GM21423 (cell line): Measurements from ENCODE around the gene C3orf80.
"Not testable (repeated sequence)": the region's sequence is repeated elsewhere in the genome, so short reads cannot be mapped to it uniquely, and the experiment has no call there.

Source experiments
- ATAC-seq: cut with Tn5 transposase; IDR thresholded peaks from one replicate; pipeline ENCODE4 v1.9.1; 2021; ENCODE audit warnings: mild to moderate bottlenecking, moderate library complexity; ENCODE audit not compliant: unreplicated experiment

C3orf80 gene

GRCh38 chr3:160210799-160211221, 14.4 kb upstream of the C3orf80 start:
- peak; percentile 53 for ATAC-seq

GRCh38 chr3:160213191-160213590, 12.0 kb upstream of the C3orf80 start:
- no peak for ATAC-seq

- ATAC-seq, result no peak
Observed at GRCh38 chr3:160217675-160218074, 7.5 kb upstream of the C3orf80 start.

- ATAC-seq, result no peak
Observed at GRCh38 chr3:160218136-160218535, 7.1 kb upstream of the C3orf80 start.

- ATAC-seq, result no peak
Observed at GRCh38 chr3:160220038-160220437, 5.2 kb upstream of the C3orf80 start.

- no peak for ATAC-seq
Observed at GRCh38 chr3:160221019-160221418, 4.2 kb upstream of the C3orf80 start.

GRCh38 chr3:160224256-160224655, 966 bp upstream of the C3orf80 start:
- ATAC-seq, result no peak

- ATAC-seq, result no peak
Observed at GRCh38 chr3:160224811-160225175, 429 bp upstream of the C3orf80 start.

- peak; percentile 22 for ATAC-seq
Observed at GRCh38 chr3:160226026-160226907, 1.0 kb downstream of the C3orf80 start.

GRCh38 chr3:160227419-160227818, 2.2 kb downstream of the C3orf80 start:
- no peak for ATAC-seq

GRCh38 chr3:160232014-160232413, 6.8 kb downstream of the C3orf80 start:
- no peak for ATAC-seq

- ATAC-seq, result not testable (repeated sequence)
Observed at GRCh38 chr3:160240719-160241118, 15.5 kb downstream of the C3orf80 start.

- ATAC-seq, result no peak
Observed at GRCh38 chr3:160245261-160245800, 20.1 kb downstream of the C3orf80 start.

- ATAC-seq, result no peak
Observed at GRCh38 chr3:160247766-160248165, 22.5 kb downstream of the C3orf80 start.

- no peak for ATAC-seq
Observed at GRCh38 chr3:160253298-160253697, 28.1 kb downstream of the C3orf80 start.

- no peak for ATAC-seq
Observed at GRCh38 chr3:160257606-160258005, 32.4 kb downstream of the C3orf80 start.

GRCh38 chr3:160259589-160259988, 34.4 kb downstream of the C3orf80 start:
- ATAC-seq, result no peak

- ATAC-seq, result no peak
Observed at GRCh38 chr3:160260587-160261270, 35.5 kb downstream of the C3orf80 start.

- no peak for ATAC-seq
Observed at GRCh38 chr3:160265088-160265487, 39.9 kb downstream of the C3orf80 start.
